Measurements from ENCODE around the gene GALNT10.
"Not testable (repeated sequence)": the region's sequence is repeated elsewhere in the genome, so short reads cannot be mapped to it uniquely, and the experiment has no call there.

The GALNT10 gene

GRCh38 chr5:154358516-154359220 is 168.1 kb downstream of the GALNT10 start:
- DNase-seq, result no peak

- DNase-seq, result no peak
These were observed 168.7 kb downstream of the GALNT10 start for GRCh38 chr5:154359221-154359573.

- DNase-seq, result not testable (repeated sequence)
These were observed 169.7 kb downstream of the GALNT10 start for GRCh38 chr5:154360241-154360640.

GRCh38 chr5:154363411-154363810 is 172.9 kb downstream of the GALNT10 start:
- no peak for DNase-seq

- DNase-seq, result no peak
These were observed 174.2 kb downstream of the GALNT10 start for GRCh38 chr5:154364771-154365170.

GRCh38 chr5:154365823-154366222 is 175.3 kb downstream of the GALNT10 start:
- no peak for DNase-seq

- DNase-seq, result no peak
These were observed 175.8 kb downstream of the GALNT10 start for GRCh38 chr5:154366353-154366752.

- DNase-seq, result no peak
These were observed 176.6 kb downstream of the GALNT10 start for GRCh38 chr5:154367101-154367500.

GRCh38 chr5:154368041-154368800 is 177.7 kb downstream of the GALNT10 start:
- no peak for DNase-seq

- no peak for DNase-seq
These were observed 179.1 kb downstream of the GALNT10 start for GRCh38 chr5:154369682-154370081.

- no peak for DNase-seq
These were observed 179.6 kb downstream of the GALNT10 start for GRCh38 chr5:154370119-154370518.

- no peak for DNase-seq
These were observed 180.3 kb downstream of the GALNT10 start for GRCh38 chr5:154370813-154371212.

GRCh38 chr5:154371687-154372086 is 181.2 kb downstream of the GALNT10 start:
- DNase-seq, result no peak

- no peak for DNase-seq
These were observed 182.1 kb downstream of the GALNT10 start for GRCh38 chr5:154372661-154373060.

GRCh38 chr5:154373326-154373725 is 182.8 kb downstream of the GALNT10 start:
- no peak for DNase-seq

- DNase-seq, result no peak
These were observed 183.2 kb downstream of the GALNT10 start for GRCh38 chr5:154373729-154374179.

- no peak for DNase-seq
These were observed 183.7 kb downstream of the GALNT10 start for GRCh38 chr5:154374264-154374663.

- no peak for DNase-seq
These were observed 184.9 kb downstream of the GALNT10 start for GRCh38 chr5:154375329-154376008.

GRCh38 chr5:154376481-154376880 is 185.9 kb downstream of the GALNT10 start:
- DNase-seq, result no peak

GRCh38 chr5:154377754-154378533 is 187.4 kb downstream of the GALNT10 start:
- no peak for DNase-seq

- DNase-seq, result no peak
These were observed 189.7 kb downstream of the GALNT10 start for GRCh38 chr5:154380263-154380662.

GRCh38 chr5:154384480-154385235 is 194.1 kb downstream of the GALNT10 start:
- peak in 2 of 5 experiments; percentile 62 to 76 for DNase-seq
